Neutrophil (primary cell): ENCODE measurements around the gene GBX2.

Experiments used
- H3K27ac ChIP-seq: fragments of 200-600 bp; sonication (generic); 2 replicates; pipeline ENCODE4 v1.5.1; 2016; ENCODE audit warnings: mild to moderate bottlenecking, moderate library complexity
- H3K27me3 ChIP-seq: fragments of 200-600 bp; sonication (generic); 2 replicates; pipeline ENCODE4 v1.6.0; 2016; ENCODE audit warnings: mild to moderate bottlenecking
- H3K36me3 ChIP-seq: fragments of 200-600 bp; sonication (generic); 2 replicates; pipeline ENCODE4 v1.5.1; 2017
- H3K4me1 ChIP-seq, 2 experiments: fragments of 200-600 bp in 1 of 2; sonication (generic) in 1 of 2; 1 replicate in 1 of 2; 2 replicates in 1 of 2; pipeline versions ENCODE4 v1.5.1 to v1.6.1; 2013 to 2016; ENCODE audit warnings: low read depth in 1 of 2, low read length in 1 of 2, mild to moderate bottlenecking in 1 of 2, moderate library complexity in 1 of 2; ENCODE audit not compliant: control insufficient read depth in 1 of 2, insufficient read depth in 1 of 2
- H3K4me3 ChIP-seq, 2 experiments: fragments of 200-600 bp in 1 of 2; sonication (generic) in 1 of 2; 1 replicate in 1 of 2; 2 replicates in 1 of 2; pipeline ENCODE4 v1.5.1; 2013 to 2016; ENCODE audit warnings: low read depth in 1 of 2, low read length in 1 of 2, mild to moderate bottlenecking in 1 of 2, moderate library complexity in 1 of 2
- H3K9me3 ChIP-seq: fragments of 200-600 bp; sonication (generic); 2 replicates; pipeline ENCODE4 v1.5.1; 2016
- CTCF ChIP-seq: fragments of 200-600 bp; sonication (generic); IDR thresholded peaks from 2 replicates; pipeline ENCODE4 v1.5.1; 2016; ENCODE audit warnings: antibody characterized with exemption

GBX2 gene

GRCh38 chr2:236180831-236181453 lies 12.8 kb upstream of the GBX2 start:
- Histone ChIP-seq H3K27ac (no peak overlapping the region), H3K9me3 (no peaks in the 10 kb centered on the region), H3K27me3 (peaks cover 88% of the 10 kb centered on the region), H3K4me1 (no peaks in the 10 kb centered on the region), H3K4me3 (no peak overlapping the region), H3K36me3 (no peaks in the 10 kb centered on the region)
- TF ChIP-seq CTCF = no peak

- no peaks in the 10 kb centered on the region for H3K9me3 ChIP-seq
Measured at GRCh38 chr2:236180076-236180816, 12.1 kb upstream of the GBX2 start.

GRCh38 chr2:236179236-236180075 lies 11.3 kb upstream of the GBX2 start:
- no peak for TF ChIP-seq CTCF
- no peaks in the 10 kb centered on the region for H3K36me3 ChIP-seq
- no peaks in the 10 kb centered on the region for H3K9me3 ChIP-seq
- H3K27me3 ChIP-seq = peaks cover 97% of the 10 kb centered on the region
- no peak overlapping the region for H3K4me3 ChIP-seq
- H3K4me1 ChIP-seq = no peaks in the 10 kb centered on the region
- no peak overlapping the region for H3K27ac ChIP-seq

More at GRCh38 chr2:236180076-236180816, 12.1 kb upstream of the GBX2 start:
- Histone ChIP-seq H3K4me1 (no peaks in the 10 kb centered on the region), H3K27me3 (peaks cover 95% of the 10 kb centered on the region), H3K36me3 (no peaks in the 10 kb centered on the region), H3K27ac (no peak overlapping the region), H3K4me3 (no peak overlapping the region)
- no peak for TF ChIP-seq CTCF

GRCh38 chr2:236178890-236179235 lies 10.7 kb upstream of the GBX2 start:
- Histone ChIP-seq H3K9me3 (no peaks in the 10 kb centered on the region), H3K27me3 (peaks cover 100% of the 10 kb centered on the region), H3K4me1 (no peaks in the 10 kb centered on the region), H3K27ac (no peak overlapping the region), H3K4me3 (no peak overlapping the region), H3K36me3 (no peaks in the 10 kb centered on the region)
- no peak for TF ChIP-seq CTCF

- H3K36me3 ChIP-seq = no peaks in the 10 kb centered on the region
- H3K4me1 ChIP-seq = no peaks in the 10 kb centered on the region
- H3K9me3 ChIP-seq = no peaks in the 10 kb centered on the region
- no peak overlapping the region for H3K4me3 ChIP-seq
- peaks cover 100% of the 10 kb centered on the region for H3K27me3 ChIP-seq
- no peak overlapping the region for H3K27ac ChIP-seq
- no peak for TF ChIP-seq CTCF
Measured at GRCh38 chr2:236177967-236178889, 10.0 kb upstream of the GBX2 start.
